Endodermal cell (in vitro differentiated cells): Measurements from ENCODE around the gene LTA. TPM values are rescaled to one million over a fixed set of nuclear protein-coding genes. Genes with fewer than 3 reads are reported as not detected.
A peak's percentile ranks its signal among the peaks of the same experiment; 100 is the strongest.

Source experiments
- DNase-seq: peaks from one replicate; pipeline ENCODE4 v3.0.0-alpha.2; 2017
- H3K27ac ChIP-seq: 2 replicates; pipeline ENCODE4 v1.5.1; 2013; ENCODE audit warnings: mild to moderate bottlenecking, low read depth, low read length, moderate library complexity
- H3K27me3 ChIP-seq: 2 replicates; pipeline ENCODE4 v1.6.1; 2013; ENCODE audit warnings: mild to moderate bottlenecking, low read length, moderate library complexity; ENCODE audit not compliant: insufficient read depth, control insufficient read depth, poor library complexity, severe bottlenecking
- H3K36me3 ChIP-seq: 2 replicates; pipeline ENCODE4 v1.7.0; 2013; ENCODE audit warnings: mild to moderate bottlenecking, low read length, moderate library complexity; ENCODE audit not compliant: control insufficient read depth, insufficient read depth
- H3K4me1 ChIP-seq: one replicate; pipeline ENCODE4 v1.7.0; 2013; ENCODE audit warnings: low read length; ENCODE audit not compliant: control insufficient read depth, insufficient read depth
- H3K4me3 ChIP-seq: 2 replicates; pipeline ENCODE4 v1.5.1; 2013; ENCODE audit warnings: mild to moderate bottlenecking, low read length, moderate library complexity
- H3K9ac ChIP-seq: 2 replicates; pipeline ENCODE4 v1.6.1; 2013; ENCODE audit warnings: mild to moderate bottlenecking, low read length, moderate library complexity; ENCODE audit not compliant: poor library complexity, severe bottlenecking; ENCODE audit errors: extremely low read depth
- H3K9me3 ChIP-seq: 2 replicates; pipeline ENCODE4 v1.6.1; 2013; ENCODE audit warnings: mild to moderate bottlenecking, low read length, moderate library complexity; ENCODE audit not compliant: control insufficient read depth
- H3K27ac Mint-ChIP-seq: 2 replicates; pipeline ENCODE4 v1.8.0; 2020; ENCODE audit warnings: mixed read lengths
- H3K27me3 Mint-ChIP-seq: 2 replicates; pipeline ENCODE4 v1.8.0; 2021; ENCODE audit warnings: mild to moderate bottlenecking, mixed read lengths; ENCODE audit not compliant: insufficient read depth
- H3K36me3 Mint-ChIP-seq: 2 replicates; pipeline ENCODE4 v1.8.0; 2020; ENCODE audit warnings: low read depth, mixed read lengths
- H3K4me1 Mint-ChIP-seq: 2 replicates; pipeline ENCODE4 v1.8.0; 2020; ENCODE audit warnings: mixed read lengths
- H3K4me3 Mint-ChIP-seq: 2 replicates; pipeline ENCODE4 v1.8.0; 2020; ENCODE audit warnings: mild to moderate bottlenecking, moderate library complexity, mixed read lengths
- H3K9me3 Mint-ChIP-seq: 2 replicates; pipeline ENCODE4 v1.8.0; 2020; ENCODE audit warnings: mild to moderate bottlenecking, mixed read lengths
- CTCF ChIP-seq: fragments of 200-600 bp; sonication (generic); conservative IDR thresholded peaks from 2 replicates; pipeline ENCODE4 v1.5.0; 2021; ENCODE audit warnings: antibody characterized with exemption, mild to moderate bottlenecking
- WGBS, 2 experiments: methylation state at CpG; one replicate each; pipeline versions ENCODE4 v1.1.5 to v1.1.7; 2013; ENCODE audit warnings: missing lambda C conversion rate in 2 of 2, mixed read lengths in 1 of 2; ENCODE audit not compliant: insufficient coverage in 1 of 2, insufficient read length in 1 of 2; 5-methylcytosine and 5-hydroxymethylcytosine counted together
- total RNA-seq, 2 donors: library from RNA; stranded (reverse); fragmentation: NEBNext Ultra II Directional in 1 of 2; extraction: Animal tissue kit (Norgen Biotek cat#: 25700) in 1 of 2; gene quantifications; 2 replicates in 1 of 2; 3 replicates in 1 of 2; pipeline ENCODE4 v1.2.1, GENCODE V29; 2021

LTA gene
- total RNA-seq, 2 donors from 2014 or later, result not detected

- H3K4me1 ChIP-seq, result peaks cover 6% of the 10 kb centered on the region
- H3K9me3 ChIP-seq, result no peaks in the 10 kb centered on the region
- Mint-ChIP-seq H3K4me3 (no peak overlapping the region), H3K9me3 (no peaks in the 10 kb centered on the region), H3K27ac (no peak overlapping the region), H3K36me3 (no peaks in the 10 kb centered on the region), H3K27me3 (peaks cover 47% of the 10 kb centered on the region), H3K4me1 (peaks cover 20% of the 10 kb centered on the region)
- DNase-seq, result peak; percentile 38
- no peak overlapping the region for H3K4me3 ChIP-seq
- WGBS, 2 experiments, result 88 to 100% methylated on average over 1 to 2 of the region's 3 CpGs
- H3K36me3 ChIP-seq, result no peaks in the 10 kb centered on the region
- no peak for TF ChIP-seq CTCF
- no peak overlapping the region for H3K27ac ChIP-seq
- H3K9ac ChIP-seq, result no peak overlapping the region
- H3K27me3 ChIP-seq, result peaks cover 5% of the 10 kb centered on the region
Observed at GRCh38 chr6:31577579-31577966, 5.5 kb downstream of the LTA start.

DNA sequence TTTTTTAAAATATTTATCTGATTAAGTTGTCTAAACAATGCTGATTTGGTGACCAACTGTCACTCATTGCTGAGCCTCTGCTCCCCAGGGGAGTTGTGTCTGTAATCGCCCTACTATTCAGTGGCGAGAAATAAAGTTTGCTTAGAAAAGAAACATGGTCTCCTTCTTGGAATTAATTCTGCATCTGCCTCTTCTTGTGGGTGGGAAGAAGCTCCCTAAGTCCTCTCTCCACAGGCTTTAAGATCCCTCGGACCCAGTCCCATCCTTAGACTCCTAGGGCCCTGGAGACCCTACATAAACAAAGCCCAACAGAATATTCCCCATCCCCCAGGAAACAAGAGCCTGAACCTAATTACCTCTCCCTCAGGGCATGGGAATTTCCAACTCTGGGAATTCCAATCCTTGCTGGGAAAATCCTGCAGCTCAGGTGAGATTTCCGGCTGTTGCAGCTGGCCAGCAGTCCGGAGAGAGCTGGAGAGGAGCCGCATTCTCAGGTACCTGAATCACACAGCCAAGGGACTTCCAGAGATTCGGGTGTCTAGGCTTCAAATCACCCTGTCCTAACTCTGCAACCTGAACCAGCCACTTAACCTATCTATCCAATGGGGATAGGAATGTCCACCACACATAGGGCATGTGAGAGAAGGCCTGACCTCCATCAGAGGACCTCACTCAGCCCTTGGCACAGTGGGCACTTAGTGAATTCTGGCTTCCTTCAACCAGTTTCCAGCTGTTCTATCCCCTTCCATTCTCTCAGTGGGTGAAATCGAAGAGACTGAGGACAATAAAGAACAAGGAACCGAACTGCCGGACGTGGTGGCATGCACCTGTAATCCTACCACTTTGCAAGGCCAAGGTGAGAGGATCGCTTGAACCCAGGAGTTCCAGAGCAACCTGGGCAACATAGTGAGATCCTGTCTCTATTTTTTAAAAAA, 6.4 kb downstream of the LTA start:
- H3K4me1 Mint-ChIP-seq, result peaks cover 20% of the 10 kb centered on the region
- no peak for TF ChIP-seq CTCF
- H3K27me3 Mint-ChIP-seq, result peaks cover 51% of the 10 kb centered on the region
- no peak overlapping the region for H3K27ac Mint-ChIP-seq
- H3K9me3 Mint-ChIP-seq, result no peaks in the 10 kb centered on the region
- 87 to 88% methylated on average over 10 to 12 of the region's 12 CpGs for WGBS, 2 experiments
- peak; percentile 68 for DNase-seq
- H3K4me3 ChIP-seq, result no peak overlapping the region
- no peaks in the 10 kb centered on the region for H3K36me3 ChIP-seq
- H3K9ac ChIP-seq, result no peak overlapping the region
- no peak overlapping the region for H3K27ac ChIP-seq
- peaks cover 6% of the 10 kb centered on the region for H3K4me1 ChIP-seq
- no peak overlapping the region for H3K4me3 Mint-ChIP-seq
- no peaks in the 10 kb centered on the region for H3K9me3 ChIP-seq
- no peaks in the 10 kb centered on the region for H3K36me3 Mint-ChIP-seq
- peaks cover 5% of the 10 kb centered on the region for H3K27me3 ChIP-seq

- 89 to 95% methylated on average over 3 of the region's 3 CpGs for WGBS, 2 experiments
- H3K9me3 Mint-ChIP-seq, result no peaks in the 10 kb centered on the region
Observed at GRCh38 chr6:31579119-31579505, 7.0 kb downstream of the LTA start.

More at GRCh38 chr6:31579119-31579505, 7.0 kb downstream of the LTA start:
- TF ChIP-seq CTCF, result no peak
- H3K4me3 Mint-ChIP-seq, result no peak overlapping the region
- H3K36me3 Mint-ChIP-seq, result no peaks in the 10 kb centered on the region
- Histone ChIP-seq H3K4me1 (peaks cover 2% of the 10 kb centered on the region), H3K27ac (no peak overlapping the region), H3K27me3 (peaks cover 5% of the 10 kb centered on the region), H3K9ac (no peak overlapping the region), H3K4me3 (no peak overlapping the region), H3K9me3 (no peaks in the 10 kb centered on the region), H3K36me3 (no peaks in the 10 kb centered on the region)
- no peak overlapping the region for H3K27ac Mint-ChIP-seq
- peaks cover 20% of the 10 kb centered on the region for H3K4me1 Mint-ChIP-seq
- no peak for DNase-seq
- H3K27me3 Mint-ChIP-seq, result peaks cover 51% of the 10 kb centered on the region
